ENCODE data around the gene PACS1. TPM values are rescaled to one million over a fixed set of nuclear protein-coding genes. Genes with fewer than 3 reads are reported as not detected.
"Not testable (repeated sequence)": the region's sequence is repeated elsewhere in the genome, so short reads cannot be mapped to it uniquely, and the experiment has no call there.

Gene PACS1
- polyA plus RNA-seq, 1 donor = 30.3 TPM

DNA sequence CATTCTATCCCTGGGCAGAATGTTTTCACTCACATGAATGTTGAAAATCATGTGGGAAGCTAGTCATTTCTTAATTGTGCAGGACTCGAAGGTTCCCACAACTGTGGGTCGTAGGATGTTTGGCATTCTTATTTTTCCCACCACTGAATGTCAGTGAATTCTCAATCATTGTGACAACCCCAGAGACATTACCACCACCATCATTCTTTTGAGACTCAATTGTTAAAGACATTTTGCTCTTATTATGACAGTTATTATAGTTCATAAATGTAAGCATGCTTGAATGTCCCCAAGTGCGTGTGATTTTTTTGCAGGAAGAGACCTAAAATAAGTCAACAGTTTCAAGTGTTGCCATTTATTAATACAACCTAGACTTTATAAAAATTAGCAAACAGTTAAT is 19.0 kb downstream of the PACS1 start:
- H3K27ac ChIP-seq (ENCODE audit: low read length) = no peak overlapping the region
- H3K4me3 ChIP-seq (ENCODE audit: low read length) = no peak overlapping the region
- 100% methylated on average over 1 of the region's 3 CpGs for WGBS (ENCODE audit: insufficient coverage, low lambda C conversion rate)
- no peaks in the 10 kb centered on the region for H3K36me3 ChIP-seq (ENCODE audit: control insufficient read depth, insufficient read depth, low read length)
- no peaks in the 10 kb centered on the region for H3K9me3 ChIP-seq (ENCODE audit: control insufficient read depth, low read depth, low read length)
- no peaks in the 10 kb centered on the region for H3K27me3 ChIP-seq (ENCODE audit: control insufficient read depth, insufficient read depth, low read length)
- no peaks in the 10 kb centered on the region for H3K4me1 ChIP-seq (ENCODE audit: control insufficient read depth, insufficient read depth, low read length)
- DNase-seq = no peak

- WGBS (ENCODE audit: insufficient coverage, low lambda C conversion rate) = no CpG with 5 or more reads among the region's 4 CpGs
- Histone ChIP-seq H3K27me3 (ENCODE audit: control insufficient read depth, insufficient read depth, low read length) (no peaks in the 10 kb centered on the region), H3K9me3 (ENCODE audit: control insufficient read depth, low read depth, low read length) (no peaks in the 10 kb centered on the region), H3K4me3 (ENCODE audit: low read length) (no peak overlapping the region), H3K36me3 (ENCODE audit: control insufficient read depth, insufficient read depth, low read length) (no peaks in the 10 kb centered on the region), H3K27ac (ENCODE audit: low read length) (no peak overlapping the region), H3K4me1 (ENCODE audit: control insufficient read depth, insufficient read depth, low read length) (no peaks in the 10 kb centered on the region)
- DNase-seq = no peak
These were observed 20.2 kb downstream of the PACS1 start for GRCh38 chr11:66090288-66090687.

GRCh38 chr11:66092125-66092524 is 22.1 kb downstream of the PACS1 start:
- not testable (repeated sequence) for H3K27me3 ChIP-seq (ENCODE audit: control insufficient read depth, insufficient read depth, low read length); H3K9me3 ChIP-seq (ENCODE audit: control insufficient read depth, low read depth, low read length); H3K36me3 ChIP-seq (ENCODE audit: control insufficient read depth, insufficient read depth, low read length); H3K4me3 ChIP-seq (ENCODE audit: low read length); H3K4me1 ChIP-seq (ENCODE audit: control insufficient read depth, insufficient read depth, low read length); DNase-seq; H3K27ac ChIP-seq (ENCODE audit: low read length)
- WGBS (ENCODE audit: insufficient coverage, low lambda C conversion rate) = no CpG with 5 or more reads among the region's 2 CpGs

GRCh38 chr11:66099746-66100145 is 29.7 kb downstream of the PACS1 start:
- not testable (repeated sequence) for H3K27ac ChIP-seq (ENCODE audit: low read length); H3K36me3 ChIP-seq (ENCODE audit: control insufficient read depth, insufficient read depth, low read length); H3K27me3 ChIP-seq (ENCODE audit: control insufficient read depth, insufficient read depth, low read length); DNase-seq; H3K4me3 ChIP-seq (ENCODE audit: low read length); H3K9me3 ChIP-seq (ENCODE audit: control insufficient read depth, low read depth, low read length); H3K4me1 ChIP-seq (ENCODE audit: control insufficient read depth, insufficient read depth, low read length)
- 90% methylated on average over 4 of the region's 10 CpGs for WGBS (ENCODE audit: insufficient coverage, low lambda C conversion rate)

DNA sequence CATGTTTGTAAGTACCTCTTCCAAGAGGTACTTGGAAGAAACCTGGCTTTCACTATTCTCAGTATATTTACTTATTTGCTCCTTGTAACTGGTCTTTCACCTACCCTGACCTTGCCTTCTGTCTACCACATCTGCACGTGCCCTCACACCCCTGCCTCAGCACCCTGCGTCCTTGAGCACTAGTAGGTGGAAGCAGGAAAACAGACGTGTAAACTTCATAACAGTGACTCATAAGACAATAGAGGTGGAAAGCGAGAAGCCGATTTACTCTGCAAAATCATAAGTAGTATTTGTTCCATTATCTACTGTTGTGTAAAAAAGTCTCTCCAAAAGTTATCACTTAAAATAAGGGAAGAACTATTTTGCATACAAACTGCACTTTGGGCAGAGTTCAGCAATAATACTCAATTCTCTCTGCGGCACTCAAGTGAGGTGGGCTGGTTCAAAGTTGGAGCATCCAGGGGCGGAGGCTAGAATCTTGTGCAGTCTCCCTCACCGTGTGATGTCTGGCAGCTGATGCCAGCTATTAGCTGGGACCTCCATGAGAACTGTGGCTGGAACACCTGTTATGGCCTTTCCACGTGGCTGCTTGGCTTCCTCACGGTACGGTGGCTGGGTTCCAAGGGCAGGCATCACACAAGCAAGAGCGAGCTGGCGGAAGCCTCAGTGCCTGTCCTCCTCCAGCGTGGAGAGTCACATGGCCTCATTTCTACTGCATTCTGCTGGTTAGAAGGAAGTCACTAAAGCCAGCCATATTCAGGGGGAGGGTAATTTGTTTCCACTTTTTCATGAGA is 30.4 kb downstream of the PACS1 start:
- Histone ChIP-seq H3K4me3 (ENCODE audit: low read length) (no peak overlapping the region), H3K27me3 (ENCODE audit: control insufficient read depth, insufficient read depth, low read length) (no peaks in the 10 kb centered on the region), H3K27ac (ENCODE audit: low read length) (no peak overlapping the region), H3K36me3 (ENCODE audit: control insufficient read depth, insufficient read depth, low read length) (no peaks in the 10 kb centered on the region), H3K4me1 (ENCODE audit: control insufficient read depth, insufficient read depth, low read length) (no peaks in the 10 kb centered on the region), H3K9me3 (ENCODE audit: control insufficient read depth, low read depth, low read length) (no peaks in the 10 kb centered on the region)
- no CpG with 5 or more reads among the region's 14 CpGs for WGBS (ENCODE audit: insufficient coverage, low lambda C conversion rate)
- DNase-seq = peak in 1 of 2 donors; percentile 41

DNA sequence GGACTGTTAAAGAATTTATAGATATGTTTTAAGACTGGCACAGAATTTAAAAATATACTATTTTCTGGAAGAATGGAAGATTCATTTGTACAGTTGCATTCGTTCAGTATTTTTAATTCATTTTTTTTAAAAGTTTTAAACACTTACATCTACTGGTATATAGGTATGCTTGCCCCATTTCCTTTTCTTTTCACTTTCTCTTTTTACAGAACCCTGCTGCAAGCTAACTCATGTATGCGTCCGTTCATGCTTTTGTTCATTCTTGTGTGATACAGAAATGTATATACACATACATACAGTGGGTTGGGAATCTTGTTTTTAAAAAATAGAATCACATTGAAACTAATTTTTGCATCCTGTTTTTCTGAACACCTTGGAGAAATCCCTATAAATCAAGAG is 31.0 kb downstream of the PACS1 start:
- Histone ChIP-seq H3K27ac (ENCODE audit: low read length) (no peak overlapping the region), H3K27me3 (ENCODE audit: control insufficient read depth, insufficient read depth, low read length) (no peaks in the 10 kb centered on the region), H3K4me1 (ENCODE audit: control insufficient read depth, insufficient read depth, low read length) (no peaks in the 10 kb centered on the region), H3K4me3 (ENCODE audit: low read length) (no peak overlapping the region), H3K36me3 (ENCODE audit: control insufficient read depth, insufficient read depth, low read length) (no peaks in the 10 kb centered on the region), H3K9me3 (ENCODE audit: control insufficient read depth, low read depth, low read length) (no peaks in the 10 kb centered on the region)
- WGBS (ENCODE audit: insufficient coverage, low lambda C conversion rate) = 92% methylated on average over 2 of the region's 3 CpGs
- DNase-seq = no peak

DNA sequence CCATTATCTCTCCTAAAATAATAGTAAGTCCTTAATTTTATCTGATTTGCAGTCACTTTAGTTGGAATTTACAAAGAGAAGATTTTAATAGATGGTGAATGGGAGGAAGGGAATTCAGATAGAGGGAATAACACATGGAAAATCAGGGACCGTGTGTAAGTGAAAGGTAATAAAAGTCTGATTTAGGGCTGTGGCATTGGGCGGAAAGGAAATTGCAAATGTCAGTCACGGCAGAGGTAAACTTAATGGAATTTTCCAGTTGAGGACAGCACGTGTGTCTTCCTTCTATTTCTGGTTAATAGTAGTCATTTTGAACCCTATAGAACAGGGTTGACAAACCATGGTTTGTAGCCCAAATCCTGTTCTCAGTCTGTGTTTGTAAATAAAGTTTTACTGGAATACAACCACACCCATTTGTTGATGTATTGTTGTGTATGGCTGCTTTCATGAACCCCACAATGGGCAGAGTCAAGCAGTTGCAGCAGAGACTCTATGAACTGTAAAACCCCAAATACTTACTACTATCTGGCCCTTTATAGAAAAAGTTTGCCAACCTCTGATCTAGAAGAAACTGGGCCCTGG is 34.1 kb downstream of the PACS1 start:
- Histone ChIP-seq H3K27me3 (ENCODE audit: control insufficient read depth, insufficient read depth, low read length) (no peaks in the 10 kb centered on the region), H3K9me3 (ENCODE audit: control insufficient read depth, low read depth, low read length) (no peaks in the 10 kb centered on the region), H3K4me1 (ENCODE audit: control insufficient read depth, insufficient read depth, low read length) (no peaks in the 10 kb centered on the region), H3K36me3 (ENCODE audit: control insufficient read depth, insufficient read depth, low read length) (no peaks in the 10 kb centered on the region), H3K27ac (ENCODE audit: low read length) (no peak overlapping the region), H3K4me3 (ENCODE audit: low read length) (no peak overlapping the region)
- 85% methylated on average over 4 of the region's 4 CpGs for WGBS (ENCODE audit: insufficient coverage, low lambda C conversion rate)
- DNase-seq = no peak

DNA sequence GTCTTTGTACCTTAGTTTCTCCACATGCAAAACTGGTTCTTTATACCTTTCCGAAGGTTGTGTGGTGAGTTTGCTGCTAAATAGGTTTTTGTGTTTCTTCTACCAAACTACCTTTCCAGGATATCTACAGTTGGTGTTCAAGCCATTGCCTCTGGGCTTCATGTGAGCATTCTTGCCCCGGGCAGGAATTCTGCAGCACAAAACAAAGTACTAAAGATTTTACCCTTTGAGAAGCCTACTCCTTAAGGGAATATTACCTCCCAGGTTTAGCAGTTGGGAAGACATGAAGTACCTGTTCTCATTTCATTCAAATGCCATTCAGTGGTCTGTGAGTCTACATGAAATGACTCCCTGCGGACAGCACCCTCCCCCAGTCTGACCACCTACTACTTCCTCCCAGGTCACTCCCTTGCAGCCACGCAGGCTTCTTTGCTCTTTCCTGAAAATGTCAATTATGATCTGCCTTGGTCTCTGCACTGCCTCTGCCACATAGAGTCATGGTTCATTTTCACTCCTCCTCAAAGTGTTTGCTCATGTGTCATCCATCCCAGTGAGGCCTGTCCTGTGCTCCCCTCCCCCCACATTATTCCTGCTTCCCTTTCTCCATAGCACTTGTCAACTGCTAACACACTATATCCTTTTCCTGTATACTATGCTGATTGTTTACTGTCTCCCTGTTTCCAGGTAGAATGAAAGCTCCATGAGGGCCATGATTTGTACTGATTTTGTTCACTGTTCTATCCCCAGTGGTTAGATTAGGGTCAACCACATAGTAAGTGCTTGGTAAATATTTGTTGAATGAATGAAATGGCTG is 36.9 kb downstream of the PACS1 start:
- no CpG with 5 or more reads among the region's 4 CpGs for WGBS (ENCODE audit: insufficient coverage, low lambda C conversion rate)
- Histone ChIP-seq H3K36me3 (ENCODE audit: control insufficient read depth, insufficient read depth, low read length) (no peaks in the 10 kb centered on the region), H3K4me3 (ENCODE audit: low read length) (no peak overlapping the region), H3K27ac (ENCODE audit: low read length) (no peak overlapping the region), H3K4me1 (ENCODE audit: control insufficient read depth, insufficient read depth, low read length) (no peaks in the 10 kb centered on the region), H3K9me3 (ENCODE audit: control insufficient read depth, low read depth, low read length) (no peaks in the 10 kb centered on the region), H3K27me3 (ENCODE audit: control insufficient read depth, insufficient read depth, low read length) (no peaks in the 10 kb centered on the region)
- no peak for DNase-seq

DNA sequence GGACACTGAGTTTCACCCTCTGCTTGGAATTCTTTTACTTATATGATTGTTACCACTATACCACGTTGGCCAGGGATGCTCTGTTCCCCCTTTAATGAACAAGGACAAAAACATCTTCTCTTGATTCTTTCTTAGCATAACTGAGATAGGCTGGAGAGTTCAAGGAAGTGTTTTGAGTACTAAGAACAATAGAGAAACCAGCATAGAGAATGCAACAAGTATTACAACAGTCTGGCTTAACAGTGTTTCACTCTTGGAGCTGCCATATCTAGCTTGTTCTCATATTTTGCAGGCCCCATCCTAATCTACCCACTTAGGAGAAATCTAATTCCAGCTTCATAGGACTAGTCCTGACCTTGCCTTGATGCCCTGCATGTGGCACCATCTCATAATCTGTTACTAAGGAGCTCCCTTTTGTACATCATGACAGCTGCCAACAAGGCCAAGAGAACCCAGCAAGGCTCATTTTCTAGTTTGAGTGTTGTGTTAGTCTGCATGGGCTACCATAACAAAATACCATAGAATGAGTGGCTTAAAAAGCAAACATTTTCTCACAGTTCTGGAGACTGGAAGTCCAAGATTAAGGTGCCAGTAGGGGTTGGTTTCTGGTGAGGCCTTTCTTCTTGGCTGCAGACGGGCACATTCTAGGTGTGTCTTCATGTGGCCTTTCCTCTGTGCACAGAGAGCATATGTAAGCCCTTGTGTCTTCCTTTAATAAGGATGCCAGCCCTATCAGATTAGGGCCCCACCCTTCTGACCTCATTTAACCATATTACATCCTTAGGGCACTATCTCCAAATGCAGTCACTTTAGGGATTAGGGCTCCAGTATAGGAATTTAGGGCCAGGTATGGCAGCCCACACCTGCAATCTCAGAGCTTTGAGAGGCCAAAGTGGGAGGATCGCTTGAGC is 37.8 kb downstream of the PACS1 start:
- WGBS (ENCODE audit: insufficient coverage, low lambda C conversion rate) = 50% methylated on average over 1 of the region's 3 CpGs
- H3K27me3 ChIP-seq (ENCODE audit: control insufficient read depth, insufficient read depth, low read length) = no peaks in the 10 kb centered on the region
- no peaks in the 10 kb centered on the region for H3K4me1 ChIP-seq (ENCODE audit: control insufficient read depth, insufficient read depth, low read length)
- H3K27ac ChIP-seq (ENCODE audit: low read length) = no peak overlapping the region
- no peak for DNase-seq
- H3K9me3 ChIP-seq (ENCODE audit: control insufficient read depth, low read depth, low read length) = no peaks in the 10 kb centered on the region
- H3K36me3 ChIP-seq (ENCODE audit: control insufficient read depth, insufficient read depth, low read length) = no peaks in the 10 kb centered on the region
- H3K4me3 ChIP-seq (ENCODE audit: low read length) = no peak overlapping the region

DNA sequence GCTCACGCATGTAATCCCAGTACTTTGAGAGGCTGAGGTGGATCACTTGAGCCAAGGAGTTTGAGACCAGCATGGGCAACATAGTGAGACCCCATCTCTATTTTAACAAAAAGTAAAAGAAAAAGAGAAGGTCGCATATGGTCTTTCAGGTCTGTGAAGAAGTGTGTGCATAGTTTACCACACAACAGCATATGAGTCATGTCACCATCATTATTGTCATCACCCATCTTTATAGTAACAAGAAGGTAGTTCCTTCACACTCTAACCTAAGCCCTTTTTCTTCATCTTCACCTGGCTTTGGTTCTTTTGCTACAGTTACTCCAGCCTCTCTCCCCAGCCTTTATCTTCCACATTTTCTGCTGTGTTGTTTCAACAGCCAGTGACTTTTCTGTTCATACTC is 39.2 kb downstream of the PACS1 start:
- no peaks in the 10 kb centered on the region for H3K9me3 ChIP-seq (ENCODE audit: control insufficient read depth, low read depth, low read length)
- no peak overlapping the region for H3K4me3 ChIP-seq (ENCODE audit: low read length)
- H3K27ac ChIP-seq (ENCODE audit: low read length) = no peak overlapping the region
- DNase-seq = no peak
- no peaks in the 10 kb centered on the region for H3K27me3 ChIP-seq (ENCODE audit: control insufficient read depth, insufficient read depth, low read length)
- peaks cover 8% of the 10 kb centered on the region for H3K4me1 ChIP-seq (ENCODE audit: control insufficient read depth, insufficient read depth, low read length)
- H3K36me3 ChIP-seq (ENCODE audit: control insufficient read depth, insufficient read depth, low read length) = no peaks in the 10 kb centered on the region
- WGBS (ENCODE audit: insufficient coverage, low lambda C conversion rate) = 90% methylated on average over 2 of the region's 2 CpGs
